NCI-H1048 (cell line): ENCODE results near the gene LDLRAD3.

ENCODE experiments used
- DNase-seq: peaks from one replicate; lab custom pipeline; 2025; lab: John Stamatoyannopoulos, UW

Gene LDLRAD3

DNA sequence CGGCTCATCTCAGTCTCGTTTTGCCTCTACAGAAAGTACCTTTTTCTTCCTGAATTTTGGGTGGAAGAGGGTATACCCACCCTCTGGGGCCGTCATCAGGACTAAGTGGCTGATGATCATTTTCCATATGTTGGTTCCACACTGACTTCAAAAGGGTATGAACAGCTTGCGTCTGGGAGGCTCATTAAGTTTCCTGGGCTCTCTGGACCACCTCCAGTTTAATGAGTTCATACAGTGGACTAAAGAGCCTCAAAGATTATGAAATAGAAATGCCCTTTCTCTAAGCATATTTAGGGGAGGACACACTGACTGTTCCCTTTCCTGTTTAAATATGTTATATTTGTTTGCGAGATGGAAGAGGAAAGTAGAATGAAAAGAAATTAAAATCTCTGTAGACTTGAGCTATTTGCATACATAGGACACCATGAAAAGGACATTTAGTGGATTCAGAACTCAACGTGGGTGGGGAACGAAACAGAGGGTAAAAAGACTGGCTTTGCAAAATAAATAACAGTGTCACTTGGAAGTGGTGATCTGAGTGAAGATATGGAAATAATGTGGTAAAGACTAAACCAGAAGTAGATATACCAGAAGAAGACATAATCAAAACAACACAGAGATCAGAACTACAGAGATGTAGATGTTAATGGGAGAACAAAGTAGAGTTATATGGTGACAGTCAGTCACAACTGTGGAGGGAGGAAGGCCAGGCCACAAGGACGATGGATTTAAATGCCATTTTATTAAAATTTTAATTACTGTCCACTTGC is 18.7 kb downstream of the LDLRAD3 start:
- no peak for DNase-seq

DNA sequence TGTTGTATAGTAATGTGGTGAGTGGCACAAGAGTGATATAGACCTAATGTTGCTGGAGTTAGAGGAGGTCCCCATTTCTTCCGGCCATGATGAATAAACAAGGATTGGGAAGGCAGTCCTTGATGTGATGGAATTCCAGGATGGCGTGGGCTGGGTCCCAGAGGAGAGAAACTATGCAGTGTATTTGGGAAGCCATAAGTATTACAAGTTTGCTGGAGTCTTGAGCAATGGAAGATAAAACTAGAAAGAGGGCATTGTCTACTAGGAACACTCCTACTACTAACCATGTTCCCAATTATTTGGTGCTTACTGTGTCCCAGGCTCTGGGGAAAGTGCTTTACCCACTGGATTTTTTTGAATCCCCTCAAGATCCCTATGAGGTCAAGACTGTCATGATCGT is 20.0 kb downstream of the LDLRAD3 start:
- no peak for DNase-seq

DNA sequence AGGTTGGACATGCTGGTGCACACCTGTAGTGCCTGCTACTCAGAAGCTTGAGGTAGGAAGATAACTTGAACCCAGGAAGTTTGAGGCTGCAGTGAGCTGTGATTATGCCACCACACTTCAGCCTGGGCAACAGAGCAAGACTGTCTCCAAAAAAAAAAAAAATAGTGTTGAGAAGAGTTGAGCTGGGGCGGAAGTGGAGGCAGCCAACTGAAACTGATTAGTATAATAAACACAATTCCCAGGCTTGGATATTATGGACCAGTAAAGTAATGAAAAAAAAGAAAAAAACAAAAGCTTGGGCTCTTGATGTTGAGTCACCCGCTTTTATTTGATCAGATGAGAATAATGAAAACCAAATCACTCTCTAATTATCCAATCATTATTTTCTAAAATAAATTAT is 21.0 kb downstream of the LDLRAD3 start:
- no peak for DNase-seq

DNA sequence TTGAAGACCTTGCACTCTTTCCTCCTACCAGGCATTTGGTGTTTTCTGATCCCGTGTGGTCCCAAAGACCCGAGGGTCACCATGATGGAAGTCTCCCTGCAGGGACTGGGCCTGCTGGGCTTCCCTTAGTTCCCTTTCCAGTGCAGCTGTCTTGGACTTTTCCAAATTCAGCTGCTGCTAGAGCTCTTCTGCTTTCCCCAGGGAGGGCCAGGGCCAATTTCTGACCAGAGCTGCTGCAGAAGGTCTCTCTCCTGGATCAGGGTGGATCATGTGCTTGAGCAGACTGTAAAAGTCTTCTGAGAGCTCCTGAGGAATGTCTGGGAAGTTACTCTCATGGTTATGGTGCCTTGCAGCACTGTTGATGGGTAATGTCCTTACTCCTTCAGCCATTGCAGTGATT is 23.2 kb downstream of the LDLRAD3 start:
- DNase-seq, result no peak

DNA sequence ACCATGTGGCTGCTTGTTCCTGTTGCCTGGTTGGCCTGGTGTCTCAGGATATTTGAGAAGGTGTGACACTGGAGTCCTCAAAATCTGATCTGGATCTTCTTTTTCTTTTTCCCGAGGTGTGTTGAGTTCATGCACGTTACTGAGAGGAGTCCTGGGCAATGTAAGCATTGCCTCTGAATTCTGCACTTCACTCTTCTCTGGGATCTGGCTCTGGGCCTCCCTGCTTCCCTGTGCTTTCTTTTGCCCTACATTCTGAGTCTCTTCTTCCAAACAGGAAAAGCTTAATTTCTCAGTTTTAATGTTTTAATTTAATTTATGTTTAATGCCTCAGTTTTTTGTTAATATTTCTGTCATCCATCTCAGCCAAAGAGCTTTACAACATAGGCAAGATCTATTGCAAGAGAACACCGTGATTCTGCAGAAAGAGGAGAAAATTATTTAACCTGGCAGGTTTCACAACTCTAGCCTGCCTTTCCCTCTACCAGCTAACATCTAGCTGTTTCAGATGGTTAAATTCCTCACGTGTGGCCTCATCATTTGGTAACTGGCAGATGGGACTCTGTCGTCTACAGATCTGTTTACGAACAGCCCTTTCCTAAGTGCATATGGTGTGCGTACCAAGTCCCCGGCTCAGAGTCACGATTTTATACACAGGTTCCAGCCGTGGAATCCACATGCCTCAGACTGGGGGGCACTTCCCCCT is 24.7 kb downstream of the LDLRAD3 start:
- no peak for DNase-seq

DNA sequence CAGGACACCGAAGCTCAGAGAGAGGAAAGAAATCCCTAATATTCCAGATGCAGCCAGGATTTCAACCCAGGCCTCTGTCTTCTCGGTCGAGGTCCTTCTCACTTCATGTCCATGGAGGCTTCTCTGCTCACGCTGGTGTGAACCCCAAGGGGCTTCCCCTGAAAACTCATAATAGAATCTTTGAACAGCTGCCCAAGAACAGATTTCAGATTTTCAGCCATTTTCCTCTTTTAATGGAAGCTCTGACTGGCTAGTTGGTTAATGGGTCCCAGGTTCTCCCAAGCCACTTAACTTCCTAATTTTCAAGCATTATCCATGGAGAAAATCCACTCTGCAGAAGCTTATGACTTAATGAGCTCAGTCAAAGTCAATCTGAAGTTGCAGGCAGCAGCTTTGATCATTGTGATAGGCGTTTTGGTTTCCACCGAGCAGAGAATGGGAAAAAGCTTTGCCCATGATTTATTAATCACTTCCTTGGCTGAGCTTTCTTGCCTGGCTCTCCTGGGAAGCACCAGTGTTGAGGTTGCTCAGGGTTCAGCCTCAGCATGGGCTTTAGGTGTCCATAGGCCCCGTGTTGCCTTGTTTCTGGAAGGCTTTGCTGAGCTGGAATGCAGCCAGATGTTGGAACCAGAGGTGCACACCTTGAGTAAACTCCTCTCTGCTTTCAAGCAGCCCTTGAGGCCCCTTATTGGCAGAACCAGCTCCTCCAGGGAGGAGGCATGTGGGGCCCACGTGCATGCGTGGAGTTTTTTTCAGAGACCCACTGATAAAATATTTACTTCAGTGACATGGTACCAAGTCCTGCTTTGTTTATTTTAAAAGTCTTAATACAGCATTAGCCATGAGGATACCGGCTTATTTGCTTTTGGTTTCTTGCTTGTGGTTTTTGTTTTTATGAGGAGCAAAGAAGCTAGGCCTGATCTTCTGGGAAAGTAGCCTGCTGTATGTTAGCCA is 25.5 kb downstream of the LDLRAD3 start:
- DNase-seq, result no peak

DNA sequence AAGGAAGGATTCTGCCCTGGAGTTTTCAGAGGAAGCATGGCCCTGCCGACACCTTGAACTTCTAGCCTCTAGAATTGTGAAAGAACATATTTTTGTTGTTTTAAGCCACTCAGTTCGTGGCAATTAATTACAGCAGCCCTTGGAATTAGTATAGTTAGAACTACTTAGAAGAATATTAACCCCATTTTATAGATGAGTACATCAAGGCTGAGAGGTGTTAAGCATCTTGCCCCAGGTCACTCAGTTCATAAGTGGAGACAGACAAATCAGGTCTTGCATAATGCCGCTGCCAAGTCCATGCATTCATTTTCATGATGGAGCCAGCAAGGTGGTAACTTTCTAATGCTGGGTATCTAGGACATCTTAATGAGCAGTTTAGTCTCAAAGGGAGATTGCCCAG is 26.6 kb downstream of the LDLRAD3 start:
- DNase-seq, result no peak

DNA sequence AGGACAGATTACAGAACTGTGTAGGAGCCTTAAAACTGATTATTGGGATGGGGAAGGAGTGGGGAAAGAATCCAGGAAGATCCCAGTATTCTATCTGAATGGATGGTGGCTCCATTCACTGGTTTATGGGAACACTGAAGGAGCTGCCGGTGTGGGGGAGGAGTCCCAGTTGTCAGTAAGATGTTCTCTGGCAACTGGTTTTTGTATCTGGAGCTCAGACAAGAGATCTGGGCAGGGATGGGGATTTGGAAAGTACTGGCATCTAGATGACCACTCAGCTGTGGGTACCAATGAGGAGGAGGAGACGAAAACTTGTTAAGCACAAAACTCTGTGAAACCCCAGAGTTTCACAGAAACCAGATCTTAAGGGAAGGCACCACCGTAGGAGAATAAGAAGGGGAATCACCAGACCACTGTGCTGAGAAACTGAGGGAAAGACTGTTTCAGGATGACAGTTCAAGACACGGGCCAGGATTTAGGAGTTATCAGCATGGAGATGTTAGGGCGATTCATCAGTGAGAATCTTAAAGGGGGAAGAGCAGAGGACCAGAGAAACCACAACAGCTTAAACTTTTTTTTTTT is 28.1 kb downstream of the LDLRAD3 start:
- DNase-seq, result no peak

DNA sequence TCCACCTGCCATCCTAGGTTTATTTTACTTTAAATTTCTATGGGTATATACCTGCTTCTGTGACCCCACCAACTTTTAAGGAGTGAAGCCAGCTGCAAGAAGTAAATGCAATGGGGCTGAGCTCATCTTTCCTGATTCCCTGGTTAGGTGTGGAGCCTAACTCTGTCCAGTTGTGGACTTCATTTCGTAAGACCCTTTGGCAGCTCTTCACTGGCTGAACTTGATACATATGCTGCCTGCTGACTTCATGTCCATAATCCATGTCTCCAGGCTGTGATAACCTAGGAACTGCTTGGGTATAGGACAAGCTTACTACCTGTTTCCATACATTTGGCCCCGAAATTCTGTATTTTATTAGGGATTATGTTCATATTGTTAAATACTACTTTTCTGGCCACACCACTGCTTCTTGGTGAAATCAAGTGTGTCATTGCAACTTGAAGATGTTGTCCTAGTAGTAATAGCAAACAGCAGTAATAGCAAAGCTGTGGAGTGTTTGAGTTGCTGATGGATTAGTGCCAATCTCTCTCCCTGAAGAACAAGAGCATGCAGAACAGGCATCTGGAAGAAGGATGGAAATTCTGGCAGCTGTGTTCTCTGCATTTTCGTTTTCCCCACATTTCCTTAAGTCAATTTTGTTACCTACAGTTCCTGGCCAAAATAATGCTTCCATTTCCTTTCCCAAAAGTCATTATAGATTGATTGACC is 31.2 kb downstream of the LDLRAD3 start:
- DNase-seq, result no peak

DNA sequence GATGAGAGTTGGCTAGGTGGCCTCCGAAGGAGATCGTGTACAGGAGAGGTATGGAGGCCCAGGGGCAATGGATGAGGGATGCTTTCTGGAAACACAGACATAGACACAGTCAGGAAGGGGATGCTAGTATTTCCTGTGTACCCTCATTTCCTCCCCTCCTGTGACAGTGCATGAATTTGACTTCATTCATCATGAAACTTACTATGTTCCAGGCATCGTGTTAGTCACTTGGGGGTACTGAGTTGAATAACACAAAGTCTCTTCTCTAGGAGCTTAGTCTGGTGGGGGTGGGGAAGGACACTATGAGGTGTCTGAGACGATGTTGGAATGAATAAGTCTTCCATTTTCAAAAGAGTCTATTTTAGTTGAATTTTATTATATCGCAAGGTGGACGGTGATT is 32.6 kb downstream of the LDLRAD3 start:
- no peak for DNase-seq

DNA sequence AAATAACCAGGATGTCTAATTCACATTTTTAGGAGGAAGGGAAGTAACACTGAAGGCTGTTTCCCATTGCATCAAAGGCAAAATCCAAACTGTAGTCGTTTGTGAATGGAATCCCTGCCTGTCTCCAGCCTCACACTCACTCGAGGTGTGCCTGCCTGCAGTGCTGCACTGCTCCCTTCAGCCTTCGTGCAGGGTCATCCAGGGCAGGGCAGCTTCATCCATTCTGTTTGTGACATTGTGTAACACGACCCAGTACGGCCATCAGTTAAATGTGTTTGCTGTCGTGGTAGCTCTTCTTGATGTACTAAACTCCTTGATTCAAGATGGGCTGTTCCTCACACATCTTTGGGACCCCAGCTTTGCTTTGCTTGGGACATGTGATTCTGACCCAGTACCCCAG is 34.3 kb downstream of the LDLRAD3 start:
- no peak for DNase-seq

DNA sequence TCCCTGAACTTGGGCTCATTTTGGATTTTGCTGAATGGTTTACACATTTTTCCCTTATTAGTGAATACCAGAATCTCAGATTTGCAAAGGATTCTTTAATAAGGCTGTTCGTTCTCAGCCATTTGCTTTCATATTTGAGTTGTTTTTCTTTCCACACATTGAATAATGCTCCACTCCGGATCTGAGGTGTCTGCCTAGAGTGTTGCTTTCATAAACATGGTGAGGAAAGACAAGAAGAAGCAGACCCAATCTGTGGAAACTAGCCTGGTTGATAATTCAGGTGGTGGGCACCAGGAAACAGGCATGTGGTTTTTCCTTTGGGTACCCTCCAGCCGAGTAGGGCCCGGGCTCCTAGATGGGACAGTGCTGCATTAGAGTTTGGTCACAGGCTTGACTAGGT is 35.0 kb downstream of the LDLRAD3 start:
- no peak for DNase-seq

DNA sequence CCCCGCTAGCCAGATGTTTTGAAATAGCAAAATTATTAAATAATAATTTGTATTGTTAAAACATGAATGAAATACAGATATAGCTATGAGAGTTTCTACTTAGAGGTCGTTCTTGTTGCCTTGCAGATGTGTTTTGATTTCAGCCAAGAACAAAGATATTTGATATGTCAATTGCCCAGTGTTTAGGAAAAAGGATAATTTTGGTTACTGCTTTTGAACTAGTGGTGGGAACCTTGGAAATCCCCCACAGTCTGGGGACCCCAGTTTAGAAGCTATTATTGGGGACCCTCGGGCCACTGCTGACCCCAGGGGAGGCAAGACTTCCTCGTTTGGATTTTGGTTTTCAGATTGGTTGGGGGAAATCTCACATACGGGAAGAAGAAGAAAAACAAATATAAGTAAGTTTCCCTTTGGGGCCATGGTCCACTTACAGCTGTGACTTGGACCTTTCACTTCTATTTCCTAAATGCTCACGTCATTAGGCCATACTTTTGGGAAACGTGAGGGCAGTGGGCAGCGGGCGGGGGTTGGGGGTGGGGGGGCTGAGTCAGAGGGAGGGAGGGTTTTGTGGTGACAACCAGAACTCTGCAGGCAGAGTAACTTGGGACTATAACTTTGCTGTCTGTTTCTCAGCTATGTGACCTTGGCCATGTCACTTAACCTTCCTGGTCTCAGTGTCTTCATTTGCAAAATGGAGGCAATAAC is 37.0 kb downstream of the LDLRAD3 start:
- DNase-seq, result no peak

DNA sequence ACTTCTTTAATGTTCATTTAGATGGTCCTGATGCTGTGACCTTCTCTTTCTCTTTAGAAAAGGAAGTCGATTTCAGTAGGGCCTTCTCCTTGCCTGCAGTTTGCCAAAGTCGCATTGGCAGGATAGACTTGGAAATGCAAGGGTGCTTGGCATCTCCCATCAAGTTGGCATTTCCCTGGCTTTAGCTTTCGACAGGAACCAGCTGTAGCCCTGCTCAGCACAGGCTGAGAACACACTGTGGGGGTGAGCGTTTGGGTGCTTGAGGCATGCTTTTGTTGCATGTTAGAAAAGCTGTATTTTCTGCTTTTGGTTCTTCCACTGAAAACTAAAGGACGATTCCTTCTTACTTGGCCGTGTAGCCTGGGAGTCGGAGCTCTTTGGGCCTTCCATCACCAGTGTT is 37.7 kb downstream of the LDLRAD3 start:
- DNase-seq, result no peak

DNA sequence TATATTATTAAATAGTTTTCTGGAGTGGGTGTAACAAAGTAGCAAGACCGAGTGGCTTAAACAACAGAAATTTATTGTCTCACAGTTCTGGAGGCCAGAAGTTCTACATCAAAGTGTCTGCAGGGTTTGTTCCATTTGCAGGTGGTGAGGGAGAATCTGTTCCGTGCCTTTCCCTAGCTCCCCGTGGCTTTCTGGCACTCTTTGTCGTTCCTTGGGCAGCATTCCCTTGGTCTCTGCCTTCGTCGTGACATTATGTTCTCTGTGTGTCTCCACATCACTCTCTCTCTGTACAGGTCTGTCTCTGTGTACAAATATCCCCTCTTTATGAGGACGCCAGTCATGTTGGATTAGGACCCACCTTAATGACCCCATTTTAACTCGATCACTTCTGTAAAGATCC is 38.2 kb downstream of the LDLRAD3 start:
- no peak for DNase-seq

DNA sequence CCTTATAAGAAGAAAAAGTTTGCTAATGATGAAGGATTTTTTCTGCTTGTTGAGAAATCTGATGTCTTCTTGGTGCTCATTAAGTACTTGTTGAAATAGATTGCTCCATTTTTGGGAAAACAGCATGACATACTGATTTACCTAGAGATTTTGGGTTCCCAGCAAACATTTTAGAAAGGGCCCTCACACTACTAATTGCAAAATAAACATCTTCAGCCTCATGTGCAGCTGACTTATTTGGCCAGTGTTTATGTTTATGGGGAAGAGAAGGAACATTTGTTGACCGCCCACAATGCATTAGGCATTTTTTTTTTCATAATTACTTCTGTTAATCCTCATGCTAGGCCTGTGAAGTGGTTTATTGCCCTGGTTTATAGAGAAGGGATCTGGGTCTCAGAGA is 40.1 kb downstream of the LDLRAD3 start:
- DNase-seq, result no peak

DNA sequence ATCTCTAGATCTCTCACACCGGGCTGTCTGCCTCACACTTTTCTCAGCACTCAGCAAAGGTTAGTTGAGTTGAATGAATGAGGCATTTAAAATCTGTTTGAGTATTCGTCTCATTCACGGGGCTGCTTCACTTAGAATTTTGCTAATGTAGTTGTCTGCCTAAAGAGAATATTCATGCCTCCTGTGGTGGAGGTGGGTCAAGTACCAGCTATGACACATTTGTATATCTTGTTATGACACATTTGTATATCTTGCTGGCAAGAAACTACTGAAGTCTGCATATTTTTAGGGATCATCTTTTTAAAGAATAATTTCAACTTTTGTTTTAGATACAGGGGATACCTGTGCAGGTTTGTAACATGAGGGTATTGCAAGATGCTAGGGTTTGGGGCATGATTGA is 43.1 kb downstream of the LDLRAD3 start:
- no peak for DNase-seq

DNA sequence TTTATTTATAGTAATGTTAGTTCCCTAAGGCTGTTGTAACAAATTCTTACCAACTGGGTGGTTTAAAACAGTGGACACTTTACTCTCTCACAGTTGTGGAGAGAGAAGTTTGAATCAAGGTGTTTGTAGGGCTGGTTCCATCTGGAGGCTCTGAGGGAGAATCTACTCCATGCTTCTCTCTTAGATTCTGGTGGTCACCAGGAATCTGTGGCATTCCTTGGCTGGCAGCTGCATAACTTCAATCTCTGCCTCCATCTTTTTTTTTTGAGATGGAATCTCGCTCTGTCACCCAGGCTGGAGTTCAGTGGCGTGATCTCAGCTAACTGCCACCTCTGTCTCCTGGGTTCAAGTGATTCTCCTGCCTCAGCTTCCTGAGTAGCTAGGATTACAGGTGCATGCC is 46.3 kb downstream of the LDLRAD3 start:
- no peak for DNase-seq

DNA sequence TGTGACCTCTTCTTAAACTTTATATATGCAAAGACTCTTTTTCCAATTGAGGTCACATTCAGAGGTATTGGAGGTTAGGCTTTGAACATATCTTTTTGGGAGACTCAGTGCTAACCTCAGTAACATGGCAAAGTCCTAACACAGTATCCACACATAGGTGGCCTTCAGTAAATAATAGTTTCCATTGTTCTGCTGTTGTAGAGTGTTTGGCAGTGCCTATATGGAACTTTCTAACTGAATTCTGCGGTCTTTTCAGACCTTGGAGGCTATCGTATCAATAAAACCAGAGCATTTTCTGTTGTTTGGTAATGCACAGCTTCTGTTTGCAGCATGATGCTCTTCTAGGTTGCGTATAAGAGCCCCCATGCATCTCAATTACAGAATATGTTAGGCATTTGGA is 47.0 kb downstream of the LDLRAD3 start:
- DNase-seq, result no peak

DNA sequence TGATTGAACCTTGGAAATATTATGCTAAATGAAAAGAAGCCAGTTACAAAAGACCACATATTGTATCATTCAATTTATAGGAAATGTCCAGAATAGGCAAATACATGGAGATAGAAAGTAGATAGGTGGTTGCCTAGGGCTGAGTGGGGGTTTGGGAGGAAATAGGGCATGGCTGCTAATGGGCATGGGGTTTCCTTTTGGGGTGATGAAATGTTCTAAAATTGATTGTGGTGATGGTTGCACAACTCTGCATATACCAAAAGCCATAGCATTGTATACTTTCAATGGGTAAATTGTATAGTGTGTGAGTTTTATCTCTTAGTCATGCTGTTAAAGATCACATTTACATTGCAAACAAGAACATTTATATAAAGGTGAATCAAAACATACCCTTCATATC is 48.7 kb downstream of the LDLRAD3 start:
- no peak for DNase-seq

DNA sequence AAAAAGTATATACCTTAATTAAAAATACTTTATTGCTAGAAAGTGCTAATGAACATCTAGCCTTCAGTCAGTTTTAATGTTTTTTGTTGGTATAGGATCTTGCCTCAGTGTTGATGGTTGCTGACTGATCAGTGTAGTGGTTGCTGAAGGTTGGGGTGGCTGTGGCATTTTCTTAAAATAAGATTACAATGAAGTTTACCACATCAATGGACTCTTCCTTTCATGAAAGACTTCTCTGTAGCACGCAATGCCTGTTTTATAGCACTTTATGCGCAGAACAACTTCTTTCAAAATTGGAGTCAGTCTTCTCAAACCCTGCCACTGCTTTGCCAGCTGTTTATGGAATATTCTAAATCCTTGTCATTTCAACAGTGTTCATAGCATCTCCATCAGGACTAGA is 50.6 kb downstream of the LDLRAD3 start:
- DNase-seq, result no peak
